ENCODE results near the gene SNX33.

DNA sequence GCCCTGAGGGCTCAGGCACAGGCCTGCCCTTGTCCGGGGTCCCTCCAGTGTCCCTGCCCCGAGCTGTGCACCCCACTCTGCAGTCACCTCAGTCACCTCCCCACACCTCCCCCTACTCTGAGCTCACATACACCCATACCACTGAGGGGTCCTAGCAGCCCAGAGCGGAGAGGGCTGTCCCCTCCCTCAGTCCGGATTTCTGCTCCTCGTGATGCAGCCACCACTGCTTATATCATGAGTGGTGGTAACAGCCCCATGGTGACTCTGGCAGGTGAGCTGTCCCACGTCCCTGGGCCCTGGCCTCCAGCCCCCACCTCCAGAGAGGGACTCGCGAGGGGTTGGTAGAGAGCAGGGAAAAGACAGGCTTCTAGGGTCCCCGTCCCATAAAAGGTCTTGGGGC is 56.9 kb downstream of the SNX33 start:
- TF ChIP-seq ZC3H10 (CRISPR knock-in tag; IDR thresholded peaks at IDR 0.05): no peak
- TF ChIP-seq ZNF8 (CRISPR knock-in tag; IDR thresholded peaks at IDR 0.05): no peak
- no peak for TF ChIP-seq TCF4 (CRISPR knock-in tag; IDR thresholded peaks at IDR 0.05; ENCODE audit: borderline replicate concordance)
- TF ChIP-seq, protein P1, sequence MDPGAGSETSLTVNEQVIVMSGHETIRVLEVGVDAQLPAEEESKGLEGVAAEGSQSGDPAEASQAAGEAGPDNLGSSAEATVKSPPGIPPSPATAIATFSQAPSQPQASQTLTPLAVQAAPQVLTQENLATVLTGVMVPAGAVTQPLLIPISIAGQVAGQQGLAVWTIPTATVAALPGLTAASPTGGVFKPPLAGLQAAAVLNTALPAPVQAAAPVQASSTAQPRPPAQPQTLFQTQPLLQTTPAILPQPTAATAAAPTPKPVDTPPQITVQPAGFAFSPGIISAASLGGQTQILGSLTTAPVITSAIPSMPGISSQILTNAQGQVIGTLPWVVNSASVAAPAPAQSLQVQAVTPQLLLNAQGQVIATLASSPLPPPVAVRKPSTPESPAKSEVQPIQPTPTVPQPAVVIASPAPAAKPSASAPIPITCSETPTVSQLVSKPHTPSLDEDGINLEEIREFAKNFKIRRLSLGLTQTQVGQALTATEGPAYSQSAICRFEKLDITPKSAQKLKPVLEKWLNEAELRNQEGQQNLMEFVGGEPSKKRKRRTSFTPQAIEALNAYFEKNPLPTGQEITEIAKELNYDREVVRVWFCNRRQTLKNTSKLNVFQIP (CRISPR knock-in tag; IDR thresholded peaks at IDR 0.05; ENCODE audit: borderline replicate concordance, low read depth): no peak
- no peak for TF ChIP-seq PATZ1 (CRISPR knock-in tag; IDR thresholded peaks at IDR 0.05; ENCODE audit: borderline replicate concordance)
- no peak for TF ChIP-seq ESRRG (CRISPR knock-in tag; IDR thresholded peaks at IDR 0.05)
- TF ChIP-seq CREB5 (CRISPR knock-in tag; IDR thresholded peaks at IDR 0.05; ENCODE audit: low read depth): no peak
- no peak for TF ChIP-seq CSRNP3 (CRISPR knock-in tag; IDR thresholded peaks at IDR 0.05)
- TF ChIP-seq ARNTL (CRISPR knock-in tag; IDR thresholded peaks at IDR 0.05; ENCODE audit: borderline replicate concordance, low read depth): no peak
- TF ChIP-seq ISL1 (CRISPR knock-in tag; IDR thresholded peaks at IDR 0.05): no peak
- no peak for TF ChIP-seq OSR1 (CRISPR knock-in tag; IDR thresholded peaks at IDR 0.05)
- TF ChIP-seq ZFP30 (CRISPR knock-in tag; IDR thresholded peaks at IDR 0.05): no peak

All from SK-N-SH treated with all-trans-retinoic acid at 6 μM for 48 hours (cell line).